Measurements from ENCODE around the gene FRMD8. TPM values are rescaled to one million over a fixed set of nuclear protein-coding genes. Genes with fewer than 3 reads are reported as not detected.

The FRMD8 gene
- total and polyA plus RNA-seq, 2 donors (not counting 3 experiments of a cell fraction or from before 2014, with no cell fraction given), result 36.4 to 53.9 TPM

GRCh38 chr11:65456418-65456817 is 70.0 kb downstream of the FRMD8 start:
- no peaks in the 10 kb centered on the region for H3K9me3 ChIP-seq (replicated peaks; ENCODE audit: control insufficient read depth, insufficient read depth, low read length)
- H4K20me1 ChIP-seq (replicated peaks; ENCODE audit: control insufficient read depth, extremely low read depth, insufficient read depth, low read length), result no peaks in the 10 kb centered on the region
- no TSS peak for BruUV-seq (replicated peaks)
- no peak overlapping the region for H3K27ac ChIP-seq (ENCODE audit: insufficient read depth, low read depth, low read length)
- H3K9ac ChIP-seq (replicated peaks; ENCODE audit: extremely low read depth, insufficient read depth, low read length), result no peak overlapping the region
- intact Hi-C loops (cut with micrococcal nuclease) (loop anchor here (5.0 kb wide), 1 partner anchor 41 kb away; the partner anchor contains the start of gene MALAT1), dilution Hi-C loops (cut with MboI; ENCODE audit: extremely low pct_ligation_motif_present, low sequenced_read_pairs) (no loop called here)
- FAIRE-seq (no peak), DNase-seq (ENCODE audit: low read depth, low spot score) (no peak)
- no peak for TF ChIP-seq CTCF (IDR thresholded peaks at IDR 0.05; ENCODE audit: extremely low read depth in 1 of 2, insufficient read depth in 1 of 2, low read depth in 1 of 2, low read length in 2 of 2)
- H3K79me2 ChIP-seq (ENCODE audit: control insufficient read depth, insufficient read depth, low read length), result no peaks in the 10 kb centered on the region
- H3K4me2 ChIP-seq (ENCODE audit: insufficient read depth, low read length), result no peak overlapping the region
- no peak overlapping the region for H2AFZ ChIP-seq (ENCODE audit: low read depth, low read length)
- no peak overlapping the region for H3K4me3 ChIP-seq (replicated peaks in 1 of 3; ENCODE audit: insufficient read depth in 1 of 3, low read depth in 1 of 3, low read length in 3 of 3)
- H3K4me1 ChIP-seq (ENCODE audit: control insufficient read depth, extremely low read depth, insufficient read depth, low read length), result no peaks in the 10 kb centered on the region
- no peaks in the 10 kb centered on the region for H3K36me3 ChIP-seq (ENCODE audit: control insufficient read depth in 2 of 2, extremely low read depth in 1 of 2, insufficient read depth in 2 of 2, low read length in 2 of 2)
- ChIA-PET CTCF (no interaction called here), POLR2A (no interaction called here)
- no peaks in the 10 kb centered on the region for H3K27me3 ChIP-seq (ENCODE audit: control insufficient read depth in 2 of 2, insufficient read depth in 2 of 2, low read length in 2 of 2)
- H3K9me1 ChIP-seq (replicated peaks; ENCODE audit: control insufficient read depth, extremely low read depth, insufficient read depth, low read length), result no peaks in the 10 kb centered on the region

DNA sequence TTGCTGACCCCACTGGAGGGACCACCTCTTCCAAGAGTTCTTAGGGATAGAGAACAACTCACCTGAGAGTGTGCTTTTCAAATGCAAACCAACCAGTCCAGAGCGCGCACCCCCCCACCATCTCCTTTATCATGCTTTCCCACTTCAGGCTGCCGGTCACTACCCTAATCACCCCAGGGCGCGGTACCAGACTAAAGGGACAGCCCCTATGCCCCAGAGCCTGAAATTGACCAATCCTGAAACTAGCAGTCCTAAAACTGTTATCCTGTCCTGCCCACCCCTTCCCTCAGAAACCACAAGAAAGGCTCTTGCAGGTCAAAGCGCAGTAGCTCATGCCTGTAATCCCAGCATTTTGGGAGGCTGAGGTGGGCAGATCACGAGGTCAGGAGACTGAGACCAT is 73.1 kb downstream of the FRMD8 start:
- Histone ChIP-seq H3K27me3 (ENCODE audit: control insufficient read depth in 2 of 2, insufficient read depth in 2 of 2, low read length in 2 of 2) (no peaks in the 10 kb centered on the region), H3K9me1 (replicated peaks; ENCODE audit: control insufficient read depth, extremely low read depth, insufficient read depth, low read length) (no peaks in the 10 kb centered on the region), H2AFZ (ENCODE audit: low read depth, low read length) (no peak overlapping the region), H3K4me2 (ENCODE audit: insufficient read depth, low read length) (no peak overlapping the region), H3K27ac (ENCODE audit: insufficient read depth, low read depth, low read length) (no peak overlapping the region), H3K4me1 (ENCODE audit: control insufficient read depth, extremely low read depth, insufficient read depth, low read length) (no peaks in the 10 kb centered on the region), H3K79me2 (ENCODE audit: control insufficient read depth, insufficient read depth, low read length) (no peaks in the 10 kb centered on the region), H3K9ac (replicated peaks; ENCODE audit: extremely low read depth, insufficient read depth, low read length) (no peak overlapping the region), H3K36me3 (ENCODE audit: control insufficient read depth in 2 of 2, extremely low read depth in 1 of 2, insufficient read depth in 2 of 2, low read length in 2 of 2) (no peaks in the 10 kb centered on the region), H4K20me1 (replicated peaks; ENCODE audit: control insufficient read depth, extremely low read depth, insufficient read depth, low read length) (no peaks in the 10 kb centered on the region), H3K4me3 (replicated peaks in 1 of 3; ENCODE audit: insufficient read depth in 1 of 3, low read depth in 1 of 3, low read length in 3 of 3) (no peak overlapping the region), H3K9me3 (replicated peaks; ENCODE audit: control insufficient read depth, insufficient read depth, low read length) (no peaks in the 10 kb centered on the region)
- dilution Hi-C loops (cut with MboI; ENCODE audit: extremely low pct_ligation_motif_present, low sequenced_read_pairs) (no loop called here), intact Hi-C loops (cut with micrococcal nuclease) (loop anchor here (5.0 kb wide), 1 partner anchor 38 kb away; the partner anchor contains the start of gene MALAT1)
- ChIA-PET CTCF (interaction anchor here (1.4 to 2.8 kb wide), 3 partner anchors 9 to 51 kb away, joined by 3 to 10 read pairs (median 7); no protein-coding TSS in a partner anchor), POLR2A (interaction anchor here (0.8 to 0.9 kb wide), 2 partner anchors 39 to 40 kb away, joined by 3 to 4 read pairs; partner anchors contain the start of gene MALAT1)
- BruUV-seq (replicated peaks), result no TSS peak
- DNase-seq (ENCODE audit: low read depth, low spot score) (no peak), FAIRE-seq (no peak)
- no peak for TF ChIP-seq CTCF (IDR thresholded peaks at IDR 0.05; ENCODE audit: extremely low read depth in 1 of 2, insufficient read depth in 1 of 2, low read depth in 1 of 2, low read length in 2 of 2)

MicroRNAs within 50 kb of the gene (microRNA counts, 767-probe panel; counts per million panel counts)
- 723 counts per million, percentile 96 among the panel's probes with 10 or more counts for microRNA hsa-miR-612

Small RNA genes within 50 kb of the gene (small RNA-seq; reads per million reads assigned to genes)
- not detected for gene RF01684 (ENCODE audit: insufficient read depth, insufficient read length, low read depth, low replicate concordance)

Other genes with a start within 250 kb of the FRMD8 start
- gene SPDYC, start 216.4 kb upstream of the FRMD8 start, total RNA-seq, result not detected in 2 replicates
- gene SPDYC, start 216.4 kb upstream of the FRMD8 start, polyA plus RNA-seq, result not detected in 2 replicates
- 201 and 217 TPM in 2 replicates for gene CAPN1, start 204.7 kb upstream of the FRMD8 start, total RNA-seq
- 218 and 293 TPM in 2 replicates for gene CAPN1, start 204.7 kb upstream of the FRMD8 start, polyA plus RNA-seq
- 24.0 and 25.4 TPM in 2 replicates for gene POLA2, start 124.7 kb upstream of the FRMD8 start, total RNA-seq
- gene POLA2, start 124.7 kb upstream of the FRMD8 start, polyA plus RNA-seq, result 30.0 and 36.2 TPM in 2 replicates
- 23.4 and 23.9 TPM in 2 replicates for gene CDC42EP2, start 71.8 kb upstream of the FRMD8 start, total RNA-seq
- gene CDC42EP2, start 71.8 kb upstream of the FRMD8 start, polyA plus RNA-seq, result 26.4 and 33.3 TPM in 2 replicates
- 48.9 and 58.7 TPM in 2 replicates for gene DPF2, start 52.8 kb upstream of the FRMD8 start, total RNA-seq
- 62.2 and 73.3 TPM in 2 replicates for gene DPF2, start 52.8 kb upstream of the FRMD8 start, polyA plus RNA-seq
- gene TIGD3, start 31.9 kb upstream of the FRMD8 start, total RNA-seq, result 0.27 TPM in 1 of 2 replicates, not detected in the other
- 0.18 TPM in 2 replicates for gene TIGD3, start 31.9 kb upstream of the FRMD8 start, polyA plus RNA-seq
- gene SLC25A45, start 4.0 kb upstream of the FRMD8 start, total RNA-seq, result 3.1 and 4.8 TPM in 2 replicates
- 1.2 TPM in 2 replicates for gene SLC25A45, start 4.0 kb upstream of the FRMD8 start, polyA plus RNA-seq
- gene NEAT1, start 36.2 kb downstream of the FRMD8 start, total RNA-seq, result 957 and 1,053 TPM in 2 replicates
- 34.4 and 43.3 TPM in 2 replicates for gene NEAT1, start 36.2 kb downstream of the FRMD8 start, polyA plus RNA-seq
- 7,529 and 7,700 TPM in 2 replicates for gene MALAT1, start 112.4 kb downstream of the FRMD8 start, total RNA-seq
- 394 and 491 TPM in 2 replicates for gene MALAT1, start 112.4 kb downstream of the FRMD8 start, polyA plus RNA-seq
- gene SCYL1, start 138.4 kb downstream of the FRMD8 start, total RNA-seq, result 88.2 and 88.7 TPM in 2 replicates
- gene SCYL1, start 138.4 kb downstream of the FRMD8 start, polyA plus RNA-seq, result 126 and 153 TPM in 2 replicates
- 120 and 121 TPM in 2 replicates for gene LTBP3, start 171.7 kb downstream of the FRMD8 start, total RNA-seq
- 209 and 225 TPM in 2 replicates for gene LTBP3, start 171.7 kb downstream of the FRMD8 start, polyA plus RNA-seq
- 40.8 and 46.9 TPM in 2 replicates for gene ZNRD2, start 183.8 kb downstream of the FRMD8 start, total RNA-seq
- gene ZNRD2, start 183.8 kb downstream of the FRMD8 start, polyA plus RNA-seq, result 96.2 and 96.7 TPM in 2 replicates
- gene FAM89B, start 185.9 kb downstream of the FRMD8 start, total RNA-seq, result 63.1 and 63.8 TPM in 2 replicates
- 153 and 193 TPM in 2 replicates for gene FAM89B, start 185.9 kb downstream of the FRMD8 start, polyA plus RNA-seq
- 18.8 and 19.7 TPM in 2 replicates for gene EHBP1L1, start 189.4 kb downstream of the FRMD8 start, total RNA-seq
- 12.7 and 18.5 TPM in 2 replicates for gene EHBP1L1, start 189.4 kb downstream of the FRMD8 start, polyA plus RNA-seq
- 0.60 and 1.3 TPM in 2 replicates for gene KCNK7, start 209.2 kb downstream of the FRMD8 start, total RNA-seq
- 0.17 and 0.19 TPM in 2 replicates for gene KCNK7, start 209.2 kb downstream of the FRMD8 start, polyA plus RNA-seq
- 160 and 182 TPM in 2 replicates for gene MAP3K11, start 227.6 kb downstream of the FRMD8 start, total RNA-seq
- 131 and 148 TPM in 2 replicates for gene MAP3K11, start 227.6 kb downstream of the FRMD8 start, polyA plus RNA-seq
- gene PCNX3, start 229.1 kb downstream of the FRMD8 start, total RNA-seq, result 53.8 and 53.9 TPM in 2 replicates
- 42.6 and 53.5 TPM in 2 replicates for gene PCNX3, start 229.1 kb downstream of the FRMD8 start, polyA plus RNA-seq